Smooth muscle cell (in vitro differentiated cells): ENCODE data around the gene ITPKB. TPM values are rescaled to one million over a fixed set of nuclear protein-coding genes. Genes with fewer than 3 reads are reported as not detected.

Source experiments
- DNase-seq: peaks from one replicate; lab custom pipeline; 2025; ENCODE audit not compliant: unreplicated experiment; lab: John Stamatoyannopoulos, UW
- H2AFZ ChIP-seq: fragments of 200-600 bp; sonication (generic); 2 replicates; pipeline ENCODE4 v1.6.0; 2016; ENCODE audit warnings: antibody characterized with exemption, low read depth, mild to moderate bottlenecking
- H3F3A ChIP-seq: fragments of 200-600 bp; sonication (generic); 2 replicates; pipeline ENCODE4 v1.6.0; 2017; ENCODE audit warnings: antibody characterized with exemption, low read depth
- H3K27ac ChIP-seq: fragments of 200-600 bp; sonication (generic); 2 replicates; pipeline ENCODE4 v1.5.1; 2016; ENCODE audit warnings: low read depth, mild to moderate bottlenecking
- H3K27me3 ChIP-seq: fragments of 200-600 bp; sonication (generic); 2 replicates; pipeline ENCODE4 v1.6.1; 2016; ENCODE audit warnings: low read depth, mild to moderate bottlenecking
- H3K36me3 ChIP-seq: fragments of 200-600 bp; sonication (generic); 2 replicates; pipeline ENCODE4 v1.5.1; 2016; ENCODE audit warnings: low read depth
- H3K4me1 ChIP-seq: fragments of 200-600 bp; sonication (generic); 2 replicates; pipeline ENCODE4 v1.5.1; 2016; ENCODE audit warnings: low read depth
- H3K4me2 ChIP-seq: fragments of 200-600 bp; sonication (generic); 2 replicates; pipeline ENCODE4 v1.6.0; 2016; ENCODE audit warnings: mild to moderate bottlenecking
- H3K4me3 ChIP-seq: fragments of 200-600 bp; sonication (generic); 2 replicates; pipeline ENCODE4 v1.5.1; 2016; ENCODE audit warnings: mild to moderate bottlenecking
- H3K79me2 ChIP-seq: fragments of 200-600 bp; sonication (generic); 2 replicates; pipeline ENCODE4 v1.6.0; 2016; ENCODE audit warnings: low read depth, mild to moderate bottlenecking
- H3K9ac ChIP-seq: fragments of 200-600 bp; sonication (generic); 2 replicates; pipeline ENCODE4 v1.6.0; 2016; ENCODE audit warnings: low read depth
- H3K9me3 ChIP-seq: fragments of 200-600 bp; sonication (generic); replicated peaks from 2 replicates; pipeline ENCODE4 v1.5.1; 2016; ENCODE audit warnings: low read depth
- H4K20me1 ChIP-seq: fragments of 200-600 bp; sonication (generic); 2 replicates; pipeline ENCODE4 v1.6.0; 2016; ENCODE audit warnings: low read depth
- CTCF ChIP-seq: fragments of 200-600 bp; sonication (generic); IDR thresholded peaks from 2 replicates; pipeline ENCODE4 v1.5.1; 2017; ENCODE audit warnings: borderline replicate concordance, mild to moderate bottlenecking, antibody characterized with exemption; ENCODE audit not compliant: insufficient read depth, poor library complexity, severe bottlenecking
- WGBS: methylation state at CpG from one replicate; pipeline ENCODE4 v1.1.7; 2016; ENCODE audit warnings: low lambda C conversion rate; 5-methylcytosine and 5-hydroxymethylcytosine counted together
- polyA plus RNA-seq: library from polyadenylated mRNA; unstranded; fragments of >200 nt; fragmentation: Nextera tagmentation; extraction: Ambion mirVana; gene quantifications from 2 replicates; pipeline ENCODE4 v1.2.1, GENCODE V29; 2016
- total RNA-seq: library from RNA; depleted of rRNA; stranded (reverse); fragments of >200 nt; gene quantifications from 2 replicates; pipeline ENCODE4 v1.2.3, GENCODE V29; 2014

The ITPKB gene
- total and polyA plus RNA-seq, 2 experiments from 2014 or later: 8.9 to 11.4 TPM

GRCh38 chr1:226646026-226646869, 92.8 kb downstream of the ITPKB start:
- 67% methylated on average over 18 of the region's 18 CpGs for WGBS
- Histone ChIP-seq H3K27me3 (no peaks in the 10 kb centered on the region), H3K9ac (peak overlapping the region; percentile 10), H2AFZ (no peak overlapping the region), H3K27ac (peak overlapping the region; percentile 47), H3K79me2 (no peaks in the 10 kb centered on the region), H3K4me3 (no peak overlapping the region), H3K36me3 (no peaks in the 10 kb centered on the region), H4K20me1 (no peaks in the 10 kb centered on the region), H3K9me3 (no peaks in the 10 kb centered on the region), H3K4me1 (peaks cover 22% of the 10 kb centered on the region), H3K4me2 (peak overlapping the region; percentile 10), H3F3A (no peaks in the 10 kb centered on the region)
- no peak for DNase-seq
- no peak for TF ChIP-seq CTCF

- no peak for TF ChIP-seq CTCF
- H3F3A ChIP-seq: no peaks in the 10 kb centered on the region
- H2AFZ ChIP-seq: no peak overlapping the region
- peaks cover 21% of the 10 kb centered on the region for H3K4me1 ChIP-seq
- WGBS: 88% methylated on average over 10 of the region's 10 CpGs
- H3K36me3 ChIP-seq: no peaks in the 10 kb centered on the region
- peak overlapping the region; percentile 26 for H3K4me2 ChIP-seq
- DNase-seq: no peak
- H3K4me3 ChIP-seq: no peak overlapping the region
- no peaks in the 10 kb centered on the region for H3K27me3 ChIP-seq
- H4K20me1 ChIP-seq: no peaks in the 10 kb centered on the region
- H3K9ac ChIP-seq: peak overlapping the region; percentile 10
- no peaks in the 10 kb centered on the region for H3K9me3 ChIP-seq
- no peaks in the 10 kb centered on the region for H3K79me2 ChIP-seq
- H3K27ac ChIP-seq: peak overlapping the region; percentile 47
Measured at GRCh38 chr1:226645279-226645976, 93.7 kb downstream of the ITPKB start.

- TF ChIP-seq CTCF: no peak
Measured at GRCh38 chr1:226644541-226645176, 94.4 kb downstream of the ITPKB start.

More at GRCh38 chr1:226644541-226645176, 94.4 kb downstream of the ITPKB start:
- WGBS: 89% methylated on average over 10 of the region's 10 CpGs
- Histone ChIP-seq H3K9ac (no peak overlapping the region), H3K79me2 (no peaks in the 10 kb centered on the region), H3K9me3 (no peaks in the 10 kb centered on the region), H3K4me3 (no peak overlapping the region), H2AFZ (no peak overlapping the region), H4K20me1 (no peaks in the 10 kb centered on the region), H3F3A (no peaks in the 10 kb centered on the region), H3K36me3 (no peaks in the 10 kb centered on the region), H3K27ac (no peak overlapping the region), H3K4me2 (peak overlapping the region; percentile 26), H3K27me3 (no peaks in the 10 kb centered on the region), H3K4me1 (peaks cover 17% of the 10 kb centered on the region)
- DNase-seq: no peak
